Sigmoid colon (tissue), 7 donors: ENCODE data around the gene FAM193A. TPM values are rescaled to one million over a fixed set of nuclear protein-coding genes. Genes with fewer than 3 reads are reported as not detected.

Experiments
- DNase-seq: peaks from one replicate; pipeline ENCODE4 v3.0.0-alpha.2; 2019
- H3K27ac ChIP-seq, 4 donors: fragments of 200-600 bp; sonication (generic); one replicate each; pipeline ENCODE4 v1.5.1; 2016 to 2019; ENCODE audit warnings: mild to moderate bottlenecking in 1 of 4
- H3K27me3 ChIP-seq, 3 donors: fragments of 200-600 bp; sonication (generic); one replicate each; pipeline ENCODE4 v1.5.1; 2019; ENCODE audit warnings: mild to moderate bottlenecking in 1 of 3
- H3K36me3 ChIP-seq, 4 donors: fragments of 200-600 bp; sonication (generic); one replicate each; pipeline ENCODE4 v1.5.1; 2016 to 2019
- H3K4me1 ChIP-seq, 4 donors: fragments of 200-600 bp; sonication (generic); one replicate each; pipeline ENCODE4 v1.5.1; 2017 to 2019
- H3K4me3 ChIP-seq, 4 donors: fragments of 200-600 bp; sonication (generic); one replicate each; pipeline ENCODE4 v1.5.1; 2017 to 2019; ENCODE audit warnings: mild to moderate bottlenecking in 2 of 4, moderate library complexity in 1 of 4
- H3K9me3 ChIP-seq, 4 donors: fragments of 200-600 bp in 3 of 4; sonication (generic) in 3 of 4; one replicate each; pipeline versions ENCODE4 v1.5.1 to v1.6.1; 2013 to 2019
- EP300 ChIP-seq, 4 donors: sonication (generic); formaldehyde crosslinking; IDR thresholded peaks; one replicate each; pipeline ENCODE4 v1.6.1; 2017; ENCODE audit warnings: antibody characterized with exemption in 4 of 4
- POLR2A ChIP-seq, 2 donors: fragments of 450-650 bp; IDR thresholded peaks; one replicate each; pipeline ENCODE4 v1.6.1; 2016; ENCODE audit warnings: antibody characterized with exemption in 2 of 2, mild to moderate bottlenecking in 2 of 2, moderate library complexity in 2 of 2
- POLR2AphosphoS5 ChIP-seq, 4 donors: sonication (generic); formaldehyde crosslinking; IDR thresholded peaks; one replicate each; pipeline ENCODE4 v1.6.1; 2017; ENCODE audit warnings: antibody characterized with exemption in 4 of 4
- WGBS, 2 donors: extraction: QIAGEN DNeasy Blood & Tissue Kit; methylation state at CpG; one replicate each; pipeline ENCODE4 v1.1.7; 2013; 5-methylcytosine and 5-hydroxymethylcytosine counted together
- intact Hi-C: fragments of 100-400 bp; cut with DNase I; formaldehyde crosslinking; loops from one replicate; pipeline ENCODE4 v1.15.1; 2023
- polyA plus RNA-seq, 3 donors: library from polyadenylated mRNA; stranded (reverse); fragments of 200-250 nt; gene quantifications; one replicate each; pipeline ENCODE4 v1.2.3, GENCODE V29; 2013
- total RNA-seq, 4 donors: library from RNA; depleted of rRNA; stranded (reverse); fragments of >200 nt; gene quantifications; one replicate each; pipeline ENCODE4 v1.1.0, GENCODE V29; 2016
- TF ChIP-seq, protein P1 (sequence below), 4 experiments: fragments of 450-650 bp in 3 of 4; fragments of 200-600 bp in 1 of 4; IDR thresholded peaks; one replicate each; pipeline ENCODE4 v1.5.1; 2016 to 2019; ENCODE audit warnings: antibody characterized with exemption in 4 of 4, mild to moderate bottlenecking in 3 of 4, moderate library complexity in 2 of 4
- donor health status: healthy with polysubstance abuse.
- donor health status: Bipolar disorder and iron deficiency.
- donor health status: healthy.

FAM193A gene
- total and polyA plus RNA-seq, 7 donors = 6.0 to 32.4 (median 17.4) TPM

DNA sequence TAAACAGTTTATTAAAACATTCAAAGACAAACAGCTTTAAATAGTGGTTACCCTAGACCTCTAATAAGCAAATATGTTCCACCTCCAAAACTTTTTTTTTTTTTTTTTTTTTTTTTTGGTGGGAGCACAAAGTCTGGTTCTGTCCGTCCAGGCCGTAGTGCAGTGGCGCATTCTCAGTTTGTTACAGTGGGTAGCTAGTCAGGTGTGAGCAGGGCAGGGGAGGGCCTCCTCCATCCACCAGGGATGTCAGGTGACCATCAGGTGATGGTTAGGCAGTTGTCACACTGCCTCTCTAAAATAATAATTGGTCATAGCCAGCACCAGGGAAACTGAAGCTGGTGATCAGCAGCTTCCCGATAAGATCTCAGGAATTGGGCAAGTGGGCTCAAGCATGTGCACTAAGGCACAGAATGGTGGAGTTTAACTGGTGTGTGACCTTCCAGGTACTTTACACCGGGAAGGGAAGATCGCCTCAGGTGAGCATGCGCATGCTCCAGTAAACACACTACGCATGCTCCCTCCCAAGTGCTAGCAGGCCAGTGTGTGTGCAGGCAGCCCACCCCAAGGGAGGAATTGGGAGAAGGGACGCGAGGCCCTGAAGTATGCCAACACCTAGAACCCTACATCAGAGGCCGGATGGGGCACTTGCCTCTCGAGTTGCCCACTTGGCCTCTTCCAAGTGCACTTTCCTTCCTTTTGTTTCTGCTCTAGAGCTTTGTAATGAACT is 192.5 kb downstream of the FAM193A start:
- no peak for TF ChIP-seq EP300 (IDR thresholded peaks at IDR 0.05)
- TF ChIP-seq, protein P1, sequence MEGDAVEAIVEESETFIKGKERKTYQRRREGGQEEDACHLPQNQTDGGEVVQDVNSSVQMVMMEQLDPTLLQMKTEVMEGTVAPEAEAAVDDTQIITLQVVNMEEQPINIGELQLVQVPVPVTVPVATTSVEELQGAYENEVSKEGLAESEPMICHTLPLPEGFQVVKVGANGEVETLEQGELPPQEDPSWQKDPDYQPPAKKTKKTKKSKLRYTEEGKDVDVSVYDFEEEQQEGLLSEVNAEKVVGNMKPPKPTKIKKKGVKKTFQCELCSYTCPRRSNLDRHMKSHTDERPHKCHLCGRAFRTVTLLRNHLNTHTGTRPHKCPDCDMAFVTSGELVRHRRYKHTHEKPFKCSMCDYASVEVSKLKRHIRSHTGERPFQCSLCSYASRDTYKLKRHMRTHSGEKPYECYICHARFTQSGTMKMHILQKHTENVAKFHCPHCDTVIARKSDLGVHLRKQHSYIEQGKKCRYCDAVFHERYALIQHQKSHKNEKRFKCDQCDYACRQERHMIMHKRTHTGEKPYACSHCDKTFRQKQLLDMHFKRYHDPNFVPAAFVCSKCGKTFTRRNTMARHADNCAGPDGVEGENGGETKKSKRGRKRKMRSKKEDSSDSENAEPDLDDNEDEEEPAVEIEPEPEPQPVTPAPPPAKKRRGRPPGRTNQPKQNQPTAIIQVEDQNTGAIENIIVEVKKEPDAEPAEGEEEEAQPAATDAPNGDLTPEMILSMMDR (IDR thresholded peaks at IDR 0.05) = no peak
- TF ChIP-seq POLR2AphosphoS5 (IDR thresholded peaks at IDR 0.05) = no peak
- TF ChIP-seq POLR2A (IDR thresholded peaks at IDR 0.05) = no peak
- intact Hi-C loops = no loop called here
- Histone ChIP-seq H3K27me3 (no peaks in the 10 kb centered on the region), H3K9me3 (no peaks in the 10 kb centered on the region), H3K27ac (no peak overlapping the region), H3K4me3 (no peak overlapping the region), H3K36me3 (peaks cover 10 to 80% (median 26%) of the 10 kb centered on the region in 4 donors), H3K4me1 (no peaks in the 10 kb centered on the region)
- WGBS, 2 donors = 96 to 97% methylated on average over 12 of the region's 12 CpGs
- peak; percentile 41 for DNase-seq

DNA sequence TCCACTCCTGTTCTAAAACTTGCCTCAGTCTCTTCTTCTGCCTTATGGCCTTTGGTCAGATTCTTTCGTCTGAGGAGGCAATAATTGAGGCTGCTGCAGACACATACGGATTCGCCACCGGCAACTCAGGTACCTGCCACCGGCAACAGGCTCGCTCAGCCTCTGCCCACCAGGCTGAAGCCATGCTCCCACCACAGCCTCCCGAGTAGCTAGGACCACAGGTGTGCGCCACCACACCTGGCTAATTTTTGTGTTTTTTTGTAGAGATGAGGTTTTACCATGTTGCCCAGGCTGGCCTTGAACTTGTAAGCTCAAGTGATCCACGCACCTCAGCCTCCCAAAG is 193.1 kb downstream of the FAM193A start:
- WGBS, 2 donors = 96 to 98% methylated on average over 9 of the region's 9 CpGs
- intact Hi-C loops = no loop called here
- DNase-seq = peak; percentile 29
- H3K9me3 ChIP-seq = no peaks in the 10 kb centered on the region
- H3K36me3 ChIP-seq = peaks cover 10 to 77% (median 25%) of the 10 kb centered on the region in 4 donors
- no peaks in the 10 kb centered on the region for H3K27me3 ChIP-seq
- no peaks in the 10 kb centered on the region for H3K4me1 ChIP-seq
- no peak overlapping the region for H3K27ac ChIP-seq
- no peak for TF ChIP-seq POLR2A (IDR thresholded peaks at IDR 0.05)
- TF ChIP-seq, protein P1 (IDR thresholded peaks at IDR 0.05) = no peak
- TF ChIP-seq EP300 (IDR thresholded peaks at IDR 0.05) = no peak
- TF ChIP-seq POLR2AphosphoS5 (IDR thresholded peaks at IDR 0.05) = no peak
- no peak overlapping the region for H3K4me3 ChIP-seq

DNA sequence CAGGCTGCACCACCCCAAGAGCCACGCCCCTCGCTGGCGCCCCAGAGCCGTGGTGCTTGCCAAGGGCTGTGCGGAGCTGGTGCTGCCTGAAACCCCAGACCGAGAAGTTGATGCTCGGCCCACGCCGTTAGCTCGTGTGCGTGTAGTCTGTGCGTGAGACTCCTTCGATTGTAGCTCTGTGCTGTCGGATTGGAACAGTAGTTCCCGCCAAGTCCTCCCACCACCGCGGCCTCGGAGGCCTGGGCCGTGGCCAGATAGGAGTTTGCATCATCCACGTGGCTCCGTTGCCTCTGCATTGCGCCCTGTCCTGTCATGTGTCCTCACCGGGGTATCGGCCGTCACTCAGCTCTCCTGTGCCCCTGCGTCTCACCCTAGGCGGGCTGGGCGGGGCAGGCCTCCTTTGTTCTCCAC is 195.5 kb downstream of the FAM193A start:
- DNase-seq = peak; percentile 57
- intact Hi-C loops = no loop called here
- 92 to 95% methylated on average over 28 of the region's 28 CpGs for WGBS, 2 donors
- H3K27me3 ChIP-seq = no peaks in the 10 kb centered on the region
- peaks cover 10 to 60% (median 22%) of the 10 kb centered on the region in 4 donors for H3K36me3 ChIP-seq
- H3K27ac ChIP-seq = no peak overlapping the region
- H3K4me1 ChIP-seq = no peaks in the 10 kb centered on the region
- TF ChIP-seq EP300 (IDR thresholded peaks at IDR 0.05) = no peak
- TF ChIP-seq, protein P1 (IDR thresholded peaks at IDR 0.05) = no peak
- TF ChIP-seq POLR2AphosphoS5 (IDR thresholded peaks at IDR 0.05) = no peak
- TF ChIP-seq POLR2A (IDR thresholded peaks at IDR 0.05) = no peak
- no peak overlapping the region for H3K4me3 ChIP-seq
- H3K9me3 ChIP-seq = no peaks in the 10 kb centered on the region

DNA sequence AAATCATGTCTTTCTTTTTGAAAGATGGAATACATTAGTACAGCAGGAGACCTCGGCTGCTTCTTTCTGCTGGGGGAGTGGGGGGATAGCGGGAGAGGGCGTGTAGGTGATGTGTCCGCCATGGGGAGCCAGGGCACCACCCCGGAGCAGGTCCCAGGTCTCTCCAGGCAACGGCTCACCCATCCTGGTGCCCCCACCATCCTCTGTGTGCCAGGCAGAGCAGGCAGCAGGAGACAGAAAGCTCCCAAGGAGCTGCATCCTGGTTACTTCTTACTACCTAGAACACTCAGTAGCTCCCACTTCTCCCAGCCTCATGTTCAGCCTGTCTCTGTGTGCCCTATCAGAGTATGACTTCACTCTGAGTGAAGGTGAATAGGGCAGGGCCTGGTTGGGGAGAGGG is 196.1 kb downstream of the FAM193A start:
- H3K36me3 ChIP-seq = peaks cover 10 to 53% (median 22%) of the 10 kb centered on the region in 4 donors

More for the DNA sequence above, 196.1 kb downstream of the FAM193A start:
- H3K4me1 ChIP-seq = no peaks in the 10 kb centered on the region
- WGBS, 2 donors = 90 to 95% methylated on average over 6 of the region's 6 CpGs
- H3K9me3 ChIP-seq = no peaks in the 10 kb centered on the region
- H3K4me3 ChIP-seq = no peak overlapping the region
- TF ChIP-seq POLR2AphosphoS5 (IDR thresholded peaks at IDR 0.05) (no peak), EP300 (IDR thresholded peaks at IDR 0.05) (no peak), POLR2A (IDR thresholded peaks at IDR 0.05) (no peak)
- TF ChIP-seq, protein P1 (IDR thresholded peaks at IDR 0.05) = no peak
- DNase-seq = peak; percentile 60
- intact Hi-C loops = no loop called here
- H3K27me3 ChIP-seq = no peaks in the 10 kb centered on the region
- no peak overlapping the region for H3K27ac ChIP-seq
